GM12872 (cell line): ENCODE results near the gene C14orf180.

ENCODE experiments used
- CTCF ChIP-seq: IDR thresholded peaks from 3 replicates; pipeline ENCODE4 v1.5.1; 2011; ENCODE audit warnings: low read depth, mild to moderate bottlenecking, low read length, moderate library complexity; ENCODE audit not compliant: insufficient read depth

C14orf180 gene

GRCh38 chr14:104564744-104565679 is 14.6 kb upstream of the C14orf180 start:
- no peak for TF ChIP-seq CTCF

GRCh38 chr14:104567141-104567956 is 12.2 kb upstream of the C14orf180 start:
- TF ChIP-seq CTCF, result no peak

- TF ChIP-seq CTCF, result no peak
These were observed 11.7 kb upstream of the C14orf180 start for GRCh38 chr14:104567957-104568225.

- TF ChIP-seq CTCF, result no peak
These were observed 10.9 kb upstream of the C14orf180 start for GRCh38 chr14:104568620-104569019.

GRCh38 chr14:104569435-104569834 is 10.1 kb upstream of the C14orf180 start:
- no peak for TF ChIP-seq CTCF

- TF ChIP-seq CTCF, result no peak
These were observed 8.3 kb upstream of the C14orf180 start for GRCh38 chr14:104571246-104571645.

GRCh38 chr14:104572024-104572626 is 7.4 kb upstream of the C14orf180 start:
- TF ChIP-seq CTCF, result no peak
